Pons (tissue), 1 donor: ENCODE data around the gene ABCB6.
"Not testable (repeated sequence)": the region's sequence is repeated elsewhere in the genome, so short reads cannot be mapped to it uniquely, and the experiment has no call there.

Experiments
- DNase-seq: peaks from one replicate; pipeline ENCODE4 v3.0.0-alpha.2; 2016; ENCODE audit warnings: low spot score

ABCB6 gene

GRCh38 chr2:219213486-219214071 is 5.2 kb downstream of the ABCB6 start:
- no peak for DNase-seq

GRCh38 chr2:219213026-219213415 is 5.7 kb downstream of the ABCB6 start:
- no peak for DNase-seq

GRCh38 chr2:219210886-219211362 is 7.8 kb downstream of the ABCB6 start:
- no peak for DNase-seq

GRCh38 chr2:219210196-219210885 is 8.4 kb downstream of the ABCB6 start:
- DNase-seq: no peak

GRCh38 chr2:219209236-219210195 is 9.2 kb downstream of the ABCB6 start:
- DNase-seq: no peak

GRCh38 chr2:219207884-219208740 is 10.6 kb downstream of the ABCB6 start:
- DNase-seq: peak; percentile 28

DNA sequence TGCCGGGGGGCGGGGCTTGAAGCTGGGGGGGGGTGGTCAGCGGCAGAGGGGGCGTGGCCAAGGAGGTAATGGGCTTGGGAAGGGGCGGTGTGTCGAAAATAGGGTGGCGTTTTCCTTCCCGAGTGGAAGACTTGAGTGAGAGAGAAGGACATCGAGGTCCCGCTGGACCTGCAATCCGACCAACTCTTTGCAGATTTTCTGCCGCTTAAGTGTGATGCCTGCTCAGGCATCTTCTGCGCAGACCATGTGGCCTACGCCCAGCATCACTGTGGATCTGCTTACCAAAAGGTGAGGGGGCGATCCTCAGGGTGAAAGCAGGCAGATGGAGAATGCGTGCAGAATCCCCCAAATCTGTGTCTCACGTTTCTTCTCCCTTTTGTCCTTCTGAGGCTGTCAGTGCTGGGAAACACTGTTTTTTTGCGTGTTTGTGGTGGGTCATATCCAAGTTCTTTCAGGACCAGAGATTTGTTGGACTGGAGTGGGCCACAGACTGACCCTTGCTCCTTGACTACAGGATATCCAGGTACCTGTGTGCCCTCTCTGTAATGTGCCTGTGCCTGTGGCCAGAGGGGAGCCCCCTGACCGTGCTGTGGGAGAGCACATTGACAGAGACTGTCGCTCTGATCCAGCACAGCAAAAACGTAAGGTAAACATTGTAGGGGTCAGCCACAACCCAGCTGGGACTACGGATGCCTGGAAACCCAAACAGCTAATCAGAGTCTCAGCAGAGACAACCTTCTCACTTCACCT is 11.4 kb downstream of the ABCB6 start:
- peak; percentile 65 for DNase-seq

- DNase-seq: peak; percentile 94
Observed at GRCh38 chr2:219206328-219207133, 12.2 kb downstream of the ABCB6 start, which contains the start of gene ZFAND2B. ZFAND2B (plus strand) TSS chr2:219206782; CDS start chr2:219206988, 206 bp downstream.

- no peak for DNase-seq
Observed at GRCh38 chr2:219205981-219206327, 12.8 kb downstream of the ABCB6 start.

DNA sequence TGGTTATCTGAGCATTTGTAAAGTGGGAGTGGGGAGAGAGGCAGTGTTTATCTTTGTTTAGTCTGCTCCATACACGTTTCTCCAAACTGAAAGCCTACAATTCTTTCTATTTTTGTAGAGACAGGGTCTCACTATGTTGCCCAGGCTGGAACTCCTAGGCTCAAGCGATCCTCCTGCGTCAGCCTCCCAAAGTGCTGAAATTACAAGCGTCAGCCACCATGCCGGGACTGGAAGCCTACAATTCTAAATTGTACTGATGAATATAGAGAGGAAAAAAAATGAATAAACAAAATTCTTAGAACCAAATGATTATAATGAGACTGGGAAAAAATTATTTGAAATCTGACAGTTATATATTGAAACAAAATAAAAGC is 13.6 kb downstream of the ABCB6 start:
- DNase-seq: no peak

- DNase-seq: no peak
Observed at GRCh38 chr2:219204425-219205164, 14.2 kb downstream of the ABCB6 start.

GRCh38 chr2:219201331-219201730 is 17.4 kb downstream of the ABCB6 start:
- not testable (repeated sequence) for DNase-seq

DNA sequence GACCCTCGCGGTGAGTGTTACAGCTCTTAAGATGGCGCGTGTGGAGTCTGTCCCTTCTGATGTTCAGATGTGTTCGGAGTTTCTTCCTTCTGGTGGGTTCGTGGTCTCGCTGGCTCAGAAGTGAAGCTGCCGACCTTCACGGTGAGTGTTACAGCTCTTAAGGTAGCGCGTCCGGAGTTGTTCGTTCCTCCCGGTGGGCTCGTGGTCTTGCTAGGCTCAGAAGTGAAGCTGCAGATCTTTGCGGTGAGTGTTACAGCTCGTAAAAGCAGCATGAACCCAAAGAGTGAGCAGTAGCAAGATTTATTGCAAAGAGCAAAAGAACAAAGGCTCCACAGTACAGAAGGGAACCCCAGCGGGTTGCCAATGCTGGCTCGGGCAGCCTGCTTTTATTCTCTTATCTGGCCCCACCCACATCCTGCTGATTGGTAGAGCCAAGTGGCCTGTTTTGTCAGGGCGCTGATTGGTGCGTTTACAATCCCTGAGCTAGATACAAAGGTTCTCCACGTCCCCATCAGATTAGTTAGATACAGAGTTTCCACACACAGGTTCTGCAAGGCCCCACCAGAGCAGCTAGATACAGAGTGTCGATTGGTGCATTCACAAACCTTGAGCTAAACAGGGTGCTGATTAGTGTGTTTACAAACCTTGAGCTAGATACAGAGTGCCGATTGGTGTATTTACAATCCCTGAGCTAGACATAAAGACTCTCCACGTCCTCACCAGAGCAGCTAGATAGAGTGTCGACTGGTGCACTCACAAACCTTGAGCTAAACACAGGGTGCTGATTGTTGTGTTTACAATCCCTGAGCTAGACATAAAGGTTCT is 18.0 kb downstream of the ABCB6 start:
- DNase-seq: peak; percentile 51

- DNase-seq: no peak
Observed at GRCh38 chr2:219199470-219200211, 19.1 kb downstream of the ABCB6 start.

DNA sequence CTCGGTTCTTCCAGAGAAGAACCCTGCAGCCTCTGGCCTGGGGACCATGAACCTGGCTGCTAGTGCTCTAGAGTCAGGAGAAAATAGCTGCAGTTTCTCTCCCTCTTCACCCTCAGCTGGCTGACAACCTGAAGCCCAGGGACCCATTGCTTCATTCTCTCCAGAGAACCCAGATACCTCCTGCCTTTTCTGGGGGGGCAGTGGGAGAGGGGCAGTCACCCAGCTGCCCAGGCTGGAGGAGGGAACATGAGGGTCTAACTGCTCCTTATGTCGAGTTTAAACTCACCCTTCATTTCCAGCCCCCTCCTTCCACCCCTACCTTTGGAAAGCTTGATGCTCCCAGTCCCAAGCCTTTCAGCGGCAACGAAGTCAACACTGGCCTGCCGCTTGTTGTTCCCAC is 19.8 kb downstream of the ABCB6 start:
- DNase-seq: no peak

- no peak for DNase-seq
Observed at GRCh38 chr2:219197388-219197787, 21.4 kb downstream of the ABCB6 start.

- DNase-seq: no peak
Observed at GRCh38 chr2:219186754-219187456, 31.9 kb downstream of the ABCB6 start.
